GM21515 (cell line): ENCODE measurements around the gene MGRN1.

Source experiments
- ATAC-seq: cut with Tn5 transposase; IDR thresholded peaks from one replicate; pipeline ENCODE4 v1.9.1; 2021; ENCODE audit not compliant: unreplicated experiment

MGRN1 gene

DNA sequence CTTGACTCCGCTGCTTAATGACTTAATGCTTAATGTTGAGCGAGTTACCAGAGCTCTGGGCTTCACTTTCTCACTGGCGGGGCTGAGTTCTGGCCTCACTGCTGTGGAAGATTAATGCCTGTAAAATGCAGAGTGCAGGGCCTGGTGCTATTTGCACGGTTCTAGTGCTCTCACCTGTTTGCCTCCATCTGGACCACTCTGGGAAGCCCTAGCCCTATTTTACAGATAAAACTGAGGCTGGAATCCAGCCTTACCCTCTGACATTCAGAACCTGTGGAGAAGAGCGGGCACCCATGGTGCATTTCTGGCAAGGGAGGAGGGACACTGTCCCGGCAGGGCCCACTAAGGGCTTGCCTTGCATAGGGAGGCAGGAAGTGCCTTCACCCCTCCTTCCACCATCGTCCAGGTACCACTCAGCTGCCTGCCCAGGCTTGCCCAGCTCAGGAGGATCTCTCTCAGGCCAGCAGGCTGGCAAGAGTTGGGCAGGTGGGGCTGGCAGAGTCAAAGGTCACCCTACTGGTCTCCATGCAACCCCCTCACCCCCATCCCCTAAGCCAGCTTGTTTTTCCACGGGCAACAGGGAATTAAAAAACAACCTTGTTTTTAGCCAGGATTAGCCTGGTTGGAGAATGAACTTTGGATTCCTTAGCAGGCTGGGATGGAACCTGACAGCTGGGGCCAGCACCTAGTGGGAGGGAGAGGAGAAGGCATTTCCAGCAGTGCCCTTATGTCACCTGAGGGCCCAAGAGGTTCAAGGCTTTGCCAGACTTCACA, 5.8 kb upstream of the MGRN1 start:
- no peak for ATAC-seq

GRCh38 chr16:4623593-4623992, 1.0 kb upstream of the MGRN1 start:
- ATAC-seq = no peak

GRCh38 chr16:4624827-4625559, 367 bp downstream of the MGRN1 start:
- peak; percentile 48 for ATAC-seq

DNA sequence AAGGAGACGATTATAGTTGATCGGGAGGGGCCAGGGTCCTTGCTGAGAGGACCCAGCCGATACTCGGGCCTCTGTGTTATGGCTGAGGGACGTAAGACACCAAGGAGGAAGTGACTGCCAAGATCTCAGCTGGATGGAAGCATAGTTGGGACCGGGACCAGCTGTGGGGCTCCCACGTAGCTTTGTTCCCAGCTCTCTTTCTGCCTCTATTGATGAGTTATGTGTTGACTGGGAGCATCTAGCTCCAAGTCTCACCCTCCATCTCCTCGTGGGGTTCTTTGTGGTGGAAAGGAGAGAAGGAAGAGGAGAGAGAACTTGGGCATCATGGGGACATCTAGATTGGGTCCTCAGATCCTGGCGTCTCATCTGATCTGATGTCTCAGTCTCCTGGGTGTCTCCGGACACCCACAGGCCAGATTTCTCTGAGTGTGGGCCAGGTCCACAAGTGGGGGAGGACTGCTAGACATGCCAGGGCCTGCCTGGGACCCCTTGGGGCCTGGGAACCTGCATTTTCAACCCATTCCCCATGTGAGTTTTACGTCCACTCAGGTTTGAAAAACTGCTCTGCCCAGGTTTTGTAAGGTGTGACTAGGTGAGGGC, 1.0 kb downstream of the MGRN1 start:
- no peak for ATAC-seq

GRCh38 chr16:4626396-4626795, 1.8 kb downstream of the MGRN1 start:
- ATAC-seq = no peak

- ATAC-seq = no peak
Measured at GRCh38 chr16:4628283-4628682, 3.7 kb downstream of the MGRN1 start.

DNA sequence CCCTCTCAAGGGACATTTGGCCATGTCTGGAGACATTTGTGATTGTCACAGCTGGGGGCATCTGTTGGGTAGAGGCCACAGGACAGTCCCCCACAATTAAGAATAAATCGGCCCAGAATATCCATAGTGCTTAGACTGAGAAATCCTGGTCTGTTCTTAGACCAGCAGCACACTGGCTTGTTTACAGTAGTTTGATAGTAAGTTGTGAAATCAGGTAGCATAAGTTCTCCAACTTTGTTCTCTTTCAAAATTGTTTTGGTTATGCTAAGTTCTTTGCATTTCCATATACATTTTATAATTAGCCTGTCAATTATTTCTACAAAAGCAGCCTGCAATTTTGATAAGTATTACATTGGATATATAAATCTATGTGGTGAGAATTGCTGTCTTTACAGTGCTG, 6.8 kb downstream of the MGRN1 start:
- ATAC-seq = no peak

DNA sequence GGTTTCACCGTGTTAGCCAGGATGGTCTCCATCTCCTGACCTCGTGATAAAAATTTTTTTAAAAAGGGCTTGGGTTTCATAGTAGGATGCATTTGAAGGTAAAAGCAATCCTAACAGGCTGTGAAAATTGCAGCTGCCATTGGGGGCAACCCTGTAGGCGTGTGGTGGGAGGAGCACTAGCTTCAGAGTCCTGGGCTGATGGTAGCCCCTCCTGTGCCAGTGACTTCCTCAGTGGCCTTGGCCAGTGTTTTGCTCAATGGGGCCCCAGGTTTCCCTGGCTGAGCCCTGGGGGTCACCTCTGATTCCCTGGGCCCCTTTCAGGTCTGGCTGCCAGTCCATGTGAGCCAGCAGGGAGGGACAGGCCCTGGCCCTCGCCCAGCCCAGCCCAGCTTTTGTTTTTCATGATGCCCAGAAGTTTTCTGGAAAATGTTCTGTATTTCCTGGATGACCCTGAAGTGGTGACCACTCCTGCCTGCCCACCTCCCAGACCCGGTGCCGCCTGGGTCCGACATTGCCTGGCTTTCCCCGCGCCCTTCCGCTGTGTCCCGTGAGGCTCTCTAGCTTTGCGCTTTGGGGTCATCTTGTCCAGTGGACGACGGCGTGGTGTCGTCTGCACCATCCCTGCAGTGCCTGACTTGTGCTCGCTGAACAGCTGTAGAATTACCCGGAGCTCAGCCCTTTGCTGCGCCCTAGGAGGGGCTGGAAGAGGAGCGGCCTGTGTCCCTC, 9.4 kb downstream of the MGRN1 start:
- ATAC-seq = no peak

DNA sequence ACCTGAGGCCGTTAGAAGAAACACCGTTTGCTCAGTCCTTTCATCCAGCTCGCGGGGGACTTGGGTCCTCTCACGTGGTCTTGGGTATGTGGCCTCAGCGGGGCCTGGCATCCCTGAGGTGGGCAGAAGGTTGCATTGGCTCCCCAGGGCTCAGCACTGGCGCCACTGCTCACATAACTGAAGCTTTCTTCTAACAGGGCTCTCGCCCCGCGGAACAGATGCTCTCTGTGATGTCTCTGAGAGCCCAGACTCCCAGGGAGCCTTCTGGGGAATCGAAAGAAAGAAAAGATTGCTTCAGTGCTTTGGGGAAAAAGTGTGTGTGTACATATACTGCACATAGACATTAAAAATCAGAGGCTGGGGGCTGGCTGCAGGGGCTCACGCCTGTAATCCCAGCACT, 10.1 kb downstream of the MGRN1 start:
- no peak for ATAC-seq

- no peak for ATAC-seq
Measured at GRCh38 chr16:4636196-4636595, 11.6 kb downstream of the MGRN1 start.

GRCh38 chr16:4637501-4638166, 13.0 kb downstream of the MGRN1 start:
- ATAC-seq = no peak

- ATAC-seq = no peak
Measured at GRCh38 chr16:4639899-4640509, 15.4 kb downstream of the MGRN1 start.

DNA sequence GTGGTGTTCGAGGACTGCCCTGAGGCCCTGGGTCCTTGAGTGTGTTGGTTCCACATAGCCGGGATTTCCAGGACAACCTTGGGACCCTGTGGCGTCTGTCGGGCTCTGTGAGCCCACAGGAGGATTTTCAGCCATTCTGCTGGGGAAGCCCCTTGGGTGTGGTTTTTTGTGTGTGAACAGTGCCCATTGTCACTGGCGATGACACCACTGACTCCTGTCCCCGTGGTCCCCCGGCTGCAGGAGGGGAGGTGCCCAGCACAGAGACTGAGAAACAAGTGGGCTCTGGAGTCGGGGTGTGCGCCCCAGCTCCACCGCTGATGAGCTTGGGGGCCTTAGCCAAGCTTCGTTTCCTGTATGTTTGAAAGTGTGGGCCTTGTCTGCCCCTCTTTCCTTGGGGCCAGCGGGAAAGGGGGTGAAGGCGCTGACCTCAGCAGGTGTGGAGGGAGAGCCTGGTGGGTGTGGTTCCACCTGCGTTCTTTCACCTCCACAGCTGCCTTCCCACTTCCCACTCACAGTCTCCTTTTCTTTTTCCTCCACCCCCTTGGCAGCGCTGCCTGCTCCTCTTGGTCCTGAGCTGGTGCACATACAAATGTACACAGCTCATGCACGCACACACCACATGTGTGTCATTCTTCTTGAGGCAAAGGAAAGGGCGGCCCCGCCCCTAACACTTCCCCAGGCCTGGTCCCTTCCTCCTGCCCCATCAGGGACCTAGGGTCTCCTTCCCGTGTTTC, 16.1 kb downstream of the MGRN1 start:
- ATAC-seq = no peak

DNA sequence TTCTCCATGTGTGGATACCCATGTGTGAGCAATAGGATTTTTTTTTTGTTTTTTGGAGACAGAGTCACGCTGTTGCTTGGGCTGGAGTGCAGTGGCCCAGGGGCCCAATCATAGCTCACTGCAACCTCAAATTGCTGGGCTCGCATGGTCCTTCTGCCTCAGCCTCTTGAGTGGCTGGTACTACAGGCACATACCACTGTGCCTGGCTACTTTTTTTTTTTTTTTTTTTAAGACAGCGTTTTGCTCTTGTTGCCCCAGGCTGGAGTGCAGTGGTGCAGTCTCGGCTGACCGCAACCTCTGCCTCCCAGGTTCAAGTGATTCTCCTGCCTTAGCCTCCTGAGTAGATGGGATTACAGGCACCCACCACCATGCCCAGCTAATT, 16.7 kb downstream of the MGRN1 start:
- no peak for ATAC-seq

GRCh38 chr16:4641895-4642294, 17.3 kb downstream of the MGRN1 start:
- no peak for ATAC-seq

DNA sequence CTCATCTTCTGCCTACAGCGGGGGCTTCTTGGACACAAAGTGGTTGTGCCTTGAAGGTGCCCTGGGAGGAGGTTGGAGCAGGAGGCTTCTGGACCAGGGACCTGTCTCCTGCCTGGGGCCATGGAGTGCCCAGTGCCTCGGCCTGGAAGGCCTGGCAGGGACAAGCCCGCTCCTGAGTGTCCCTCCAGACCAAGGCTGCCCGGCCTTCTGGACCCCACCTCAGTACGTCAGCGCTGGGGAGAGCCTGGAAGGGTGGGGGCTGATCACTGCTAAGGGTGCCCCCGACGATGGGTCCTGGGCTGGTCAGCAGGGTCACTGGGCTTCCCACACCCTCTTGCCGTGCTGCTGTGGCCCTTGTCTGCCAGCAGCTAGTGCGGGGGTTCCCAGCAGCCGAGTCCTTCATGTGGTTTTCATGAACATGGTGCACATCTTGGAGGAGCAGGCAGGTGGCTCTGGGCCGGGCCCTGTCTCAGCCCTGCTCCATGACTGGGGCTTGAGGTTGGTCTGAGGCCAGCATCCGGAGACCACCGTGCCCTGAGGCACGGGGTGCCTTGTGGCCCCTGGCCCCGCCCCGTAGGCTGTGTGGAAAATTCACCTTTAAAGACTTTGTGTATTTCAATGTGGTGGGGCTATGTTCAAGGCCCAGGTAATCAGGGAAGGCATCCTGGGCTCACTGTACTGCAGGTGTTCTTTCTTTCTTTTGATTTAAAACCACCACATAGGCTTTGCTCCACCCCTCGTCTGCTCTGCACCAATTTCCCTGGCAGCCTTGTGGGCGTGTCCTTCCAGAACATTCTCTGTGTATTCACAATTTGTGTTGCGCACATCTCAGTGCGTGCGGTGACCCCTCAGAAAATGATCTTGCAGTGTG, 22.4 kb downstream of the MGRN1 start:
- no peak for ATAC-seq

DNA sequence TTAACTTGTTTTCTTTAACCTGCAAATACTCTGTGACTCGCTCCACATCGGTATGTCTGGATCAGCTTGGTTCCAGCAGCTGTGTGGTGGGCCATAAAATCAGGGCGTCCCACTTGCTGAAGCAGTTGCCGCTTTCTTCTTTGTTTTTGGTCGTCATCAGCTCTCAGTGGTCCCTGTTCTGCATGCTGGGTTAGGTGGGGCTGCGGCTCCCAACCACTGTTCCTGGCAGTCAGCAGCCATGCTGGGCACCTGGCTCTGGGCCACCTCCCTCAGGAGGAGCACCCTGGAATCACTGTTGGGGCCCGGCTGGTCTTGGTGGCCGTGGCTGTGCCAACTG, 23.0 kb downstream of the MGRN1 start:
- no peak for ATAC-seq

GRCh38 chr16:4648917-4649316, 24.3 kb downstream of the MGRN1 start:
- no peak for ATAC-seq
